Pulmonary artery endothelial cell (primary cell): Measurements from ENCODE around the gene SLC35F3. TPM values are rescaled to one million over a fixed set of nuclear protein-coding genes. Genes with fewer than 3 reads are reported as not detected.
"Not testable (repeated sequence)": the region's sequence is repeated elsewhere in the genome, so short reads cannot be mapped to it uniquely, and the experiment has no call there.

Source experiments
- DNase-seq: peaks from one replicate; pipeline ENCODE4 v3.0.0-alpha.2; 2011; ENCODE audit warnings: low read depth, low spot score
- total RNA-seq: library from RNA; depleted of rRNA; stranded (reverse); fragments of >200 nt; gene quantifications from 2 replicates; pipeline ENCODE4 v1.2.3, GENCODE V29; 2014

The SLC35F3 gene
- total RNA-seq = not detected in 2 replicates

- DNase-seq = no peak
These were observed at the start of gene SLC35F3 for GRCh38 chr1:233904633-233905415. SLC35F3 (plus strand) TSS chr1:233904676.

- DNase-seq = no peak
These were observed 45.0 kb upstream of the SLC35F3 start for GRCh38 chr1:233859446-233859845.

DNA sequence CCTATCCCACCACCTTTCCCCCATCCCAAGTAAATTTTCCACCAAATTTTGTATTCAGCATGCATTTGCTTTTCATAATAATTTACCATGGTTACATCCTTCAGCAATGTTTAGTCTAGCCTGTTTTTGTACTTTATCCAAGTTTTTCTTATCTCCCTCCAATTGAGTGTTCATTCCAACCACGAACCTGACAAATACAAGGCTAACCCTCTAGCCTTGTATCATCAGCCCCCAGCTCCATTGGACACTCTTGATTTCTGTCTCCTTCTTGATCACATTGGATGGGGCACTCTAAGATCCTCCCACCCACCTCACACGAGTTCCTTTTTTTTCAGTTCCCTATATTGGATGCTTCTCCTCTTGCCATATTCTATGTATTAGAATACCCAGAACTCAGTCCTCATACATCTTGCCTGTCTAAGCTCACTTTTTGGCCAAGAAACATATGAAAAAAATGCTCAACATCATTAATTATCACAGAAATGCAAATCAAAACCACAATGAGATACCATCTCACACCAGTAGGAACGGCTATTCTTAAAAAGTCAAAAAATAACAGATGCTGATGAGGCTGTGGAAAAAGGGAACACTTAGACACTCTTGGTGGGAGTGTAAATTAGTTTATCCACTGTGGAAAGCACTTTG is 40.5 kb upstream of the SLC35F3 start:
- no peak for DNase-seq

- DNase-seq = no peak
These were observed 39.9 kb upstream of the SLC35F3 start for GRCh38 chr1:233864578-233864977.

- DNase-seq = no peak
These were observed 39.3 kb upstream of the SLC35F3 start for GRCh38 chr1:233865216-233865615.

- no peak for DNase-seq
These were observed 38.6 kb upstream of the SLC35F3 start for GRCh38 chr1:233865902-233866301.

DNA sequence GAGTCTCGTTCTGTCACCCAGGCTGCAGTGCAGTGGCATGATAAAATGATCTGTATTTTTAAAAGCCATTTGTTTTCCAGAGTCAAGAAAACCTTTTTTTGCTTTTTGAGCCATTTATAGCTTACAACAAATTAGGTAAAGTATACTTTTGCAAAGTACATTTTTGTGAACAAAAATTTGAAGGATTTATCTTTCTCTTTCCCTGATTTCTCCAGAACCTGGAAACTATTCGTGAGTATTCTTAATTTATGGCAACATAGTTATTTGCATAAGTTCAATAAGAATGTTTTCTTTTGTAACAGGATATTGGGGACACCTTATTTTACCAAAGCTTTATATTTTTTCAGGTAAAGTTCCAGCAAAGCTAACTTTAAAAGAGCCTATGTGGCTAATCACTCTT is 37.4 kb upstream of the SLC35F3 start:
- no peak for DNase-seq

- no peak for DNase-seq
These were observed 36.0 kb upstream of the SLC35F3 start for GRCh38 chr1:233868461-233868860.

DNA sequence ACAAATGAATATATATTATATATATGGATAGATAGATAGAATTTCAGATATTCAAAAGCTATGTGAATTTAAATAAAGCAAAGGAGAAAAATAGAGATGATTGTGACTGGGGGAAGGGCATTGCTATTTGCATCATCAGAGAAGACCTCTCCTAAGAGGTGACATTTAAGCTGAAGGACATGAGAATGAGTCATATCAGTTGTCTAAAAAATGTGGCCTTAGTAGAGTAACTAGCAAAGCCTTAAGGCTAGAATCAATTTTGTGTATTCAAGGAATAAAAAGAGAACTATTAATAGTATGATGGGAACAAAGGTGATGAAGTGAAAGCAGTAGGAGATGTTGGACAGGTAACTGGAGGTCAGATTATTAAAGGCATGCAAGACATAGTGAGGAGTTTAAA is 34.8 kb upstream of the SLC35F3 start:
- DNase-seq = no peak

DNA sequence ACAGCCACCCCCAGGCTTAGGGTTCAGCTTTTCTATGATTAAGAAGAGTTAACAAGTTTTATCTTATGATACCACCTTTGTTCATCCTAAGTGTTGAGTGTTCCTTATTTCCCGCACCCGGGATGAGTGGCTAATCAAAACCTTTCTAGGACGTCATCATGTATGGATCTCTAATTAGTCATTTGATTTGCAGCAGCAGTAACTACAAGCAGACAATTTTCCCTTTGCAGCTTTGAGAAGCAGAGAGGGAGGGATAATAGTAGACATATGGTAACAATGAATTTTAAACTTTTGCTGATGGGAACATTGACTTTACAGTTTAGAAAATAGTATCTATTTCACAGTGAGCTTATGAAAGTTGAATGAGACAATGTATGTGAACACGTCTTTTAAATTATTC is 30.8 kb upstream of the SLC35F3 start:
- DNase-seq = no peak

DNA sequence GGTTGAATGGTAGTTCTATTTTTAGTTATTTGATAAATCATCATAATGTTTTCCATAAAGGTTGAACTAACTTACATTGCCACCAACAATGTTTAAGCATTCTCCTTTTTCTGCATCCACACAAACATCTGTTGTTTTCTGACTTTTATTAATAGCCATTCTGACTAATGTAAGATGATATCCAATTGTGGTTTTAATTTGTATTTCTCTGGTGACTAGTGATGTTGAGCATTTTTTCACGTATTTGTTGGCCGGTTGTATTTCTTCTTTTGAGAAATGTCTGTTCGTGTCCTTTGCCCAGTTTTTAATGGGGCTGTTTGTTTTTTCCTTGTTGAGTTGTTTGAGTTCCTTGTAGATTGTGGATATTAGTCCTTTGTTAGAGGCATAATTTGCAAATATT is 24.6 kb upstream of the SLC35F3 start:
- DNase-seq = no peak

- no peak for DNase-seq
These were observed 20.8 kb upstream of the SLC35F3 start for GRCh38 chr1:233883671-233884070.

DNA sequence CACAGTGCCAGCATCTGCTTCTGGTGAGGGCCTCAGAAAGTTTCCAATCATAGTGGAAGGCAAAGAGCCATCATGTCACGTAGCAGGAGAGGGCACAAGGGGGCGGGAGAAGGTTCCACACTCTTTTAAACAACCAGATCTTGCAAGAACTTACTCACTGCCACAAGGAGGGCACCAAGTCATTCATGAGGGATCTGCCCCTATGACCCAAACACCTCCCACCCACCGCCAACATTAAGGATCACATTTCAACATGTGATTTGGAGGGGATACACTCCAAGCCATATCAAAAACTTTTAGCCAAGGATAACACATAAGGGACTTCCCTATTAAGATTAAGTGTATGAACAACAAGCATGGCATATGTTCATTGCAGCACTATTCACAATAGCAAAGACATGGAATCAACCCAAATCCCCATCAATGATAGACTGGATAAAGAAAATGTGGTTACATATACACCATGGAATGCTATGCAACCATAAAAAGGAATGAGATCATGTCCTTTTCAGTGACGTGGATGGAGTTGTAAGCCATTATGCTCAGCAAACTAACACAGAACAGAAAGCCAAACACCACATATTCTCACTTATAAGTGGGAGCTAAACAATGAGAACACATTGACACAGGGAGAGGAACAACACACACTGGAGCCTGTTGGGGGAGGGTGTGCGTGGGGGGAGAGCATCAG is 19.9 kb upstream of the SLC35F3 start:
- no peak for DNase-seq

DNA sequence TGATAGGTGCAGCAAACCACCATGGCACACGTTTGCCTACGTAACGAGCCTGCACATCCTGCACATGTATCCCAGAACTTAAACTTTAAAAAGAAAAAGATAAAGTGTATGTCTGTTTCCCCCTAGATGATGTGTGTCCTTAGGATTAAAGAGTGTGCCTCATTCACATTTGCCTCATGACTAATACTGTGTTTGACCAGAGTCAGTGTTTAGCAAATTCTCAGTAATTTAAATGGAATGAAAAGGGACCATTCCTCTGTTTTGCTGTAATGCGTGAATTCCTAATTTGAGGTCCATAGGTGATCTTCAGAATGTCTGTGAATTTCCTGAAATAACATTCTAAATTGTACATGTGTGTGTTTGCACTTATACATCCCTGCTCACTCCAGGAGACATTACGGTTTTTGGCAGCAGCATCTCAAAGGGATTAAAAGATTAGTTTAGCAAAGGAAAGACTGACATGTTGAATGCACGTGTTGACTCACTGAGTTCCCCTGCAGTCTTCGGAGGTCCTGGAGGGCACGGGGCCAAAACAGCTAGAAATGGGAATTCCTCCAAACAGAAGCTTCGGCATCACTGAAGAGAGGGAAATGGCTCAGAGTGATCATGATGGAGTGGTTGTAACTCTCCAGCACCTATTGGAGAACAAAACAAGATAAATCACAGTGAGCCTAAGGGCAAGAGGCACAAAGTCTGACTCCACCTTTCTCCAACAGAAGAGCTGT is 19.1 kb upstream of the SLC35F3 start:
- DNase-seq = no peak

DNA sequence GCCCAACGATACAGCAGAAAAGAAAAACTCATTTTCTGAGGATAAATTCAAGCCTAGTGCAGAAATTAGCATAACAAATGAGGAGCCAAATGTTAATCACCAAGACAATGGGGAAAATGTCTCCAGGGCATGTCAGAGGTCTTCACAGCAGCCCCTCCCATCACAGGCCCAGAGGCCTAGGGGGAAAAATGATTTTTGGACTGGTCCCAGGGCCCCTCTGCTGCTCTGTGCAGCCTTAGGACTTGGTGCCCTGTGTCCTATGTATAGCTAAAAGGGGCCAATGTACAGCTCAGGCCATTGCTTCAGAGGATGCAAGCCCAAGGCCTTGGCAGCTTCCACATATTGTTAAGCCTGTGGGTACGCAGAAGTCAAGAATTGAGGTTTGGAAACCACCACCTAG is 13.3 kb upstream of the SLC35F3 start:
- DNase-seq = not testable (repeated sequence)

GRCh38 chr1:233897325-233898162 is 6.9 kb upstream of the SLC35F3 start:
- no peak for DNase-seq

DNA sequence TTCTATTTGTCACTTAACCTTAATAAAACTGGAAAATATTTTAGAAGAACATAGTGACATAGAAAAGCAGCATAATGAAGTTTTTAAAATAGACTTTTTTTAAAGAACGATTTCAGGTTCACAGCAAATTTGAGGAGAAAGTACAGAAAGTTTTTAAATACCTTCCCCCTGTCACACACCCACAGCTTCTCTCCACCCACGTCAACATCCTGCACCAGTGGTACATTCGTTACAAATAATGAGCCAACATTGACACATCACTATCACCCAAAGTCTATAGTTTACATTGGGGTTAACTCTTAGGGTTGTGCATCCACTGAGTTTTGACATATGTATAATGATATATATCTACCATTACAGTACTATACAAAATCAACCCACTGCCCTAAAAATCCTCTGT is 3.0 kb upstream of the SLC35F3 start:
- no peak for DNase-seq

GRCh38 chr1:233905416-233906051 is 1.1 kb downstream of the SLC35F3 start:
- no peak for DNase-seq

GRCh38 chr1:233907151-233907550 is 2.7 kb downstream of the SLC35F3 start:
- no peak for DNase-seq

GRCh38 chr1:233908092-233908491 is 3.6 kb downstream of the SLC35F3 start:
- DNase-seq = no peak
